GM19397 (cell line): ENCODE measurements around the gene TPO.
"Not testable (repeated sequence)": the region's sequence is repeated elsewhere in the genome, so short reads cannot be mapped to it uniquely, and the experiment has no call there.

Source experiments
- ATAC-seq: cut with Tn5 transposase; IDR thresholded peaks from one replicate; pipeline ENCODE4 v1.9.1; 2021; ENCODE audit warnings: mild to moderate bottlenecking, moderate library complexity; ENCODE audit not compliant: unreplicated experiment

Gene TPO

DNA sequence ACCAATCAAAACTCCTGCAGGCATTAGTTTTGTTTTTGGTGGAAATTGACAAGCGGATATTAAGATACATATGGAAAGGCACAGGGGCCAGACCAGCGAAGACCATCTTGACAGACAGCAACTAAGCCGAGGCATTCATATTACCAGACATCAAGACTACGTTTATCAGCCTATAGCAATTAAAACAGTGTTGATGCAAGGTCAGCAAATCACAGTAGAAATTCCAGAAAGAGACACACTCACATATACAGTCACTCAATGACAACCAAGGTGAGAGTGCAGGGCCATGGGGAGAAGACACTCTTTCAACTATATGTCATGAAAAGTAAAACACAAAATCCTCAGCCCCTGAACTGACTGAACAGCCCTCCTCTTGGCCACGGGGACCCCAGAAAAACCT lies 164.6 kb downstream of the TPO start:
- no peak for ATAC-seq

- not testable (repeated sequence) for ATAC-seq
Measured at GRCh38 chr2:1581257-1581964, 168.1 kb downstream of the TPO start.

DNA sequence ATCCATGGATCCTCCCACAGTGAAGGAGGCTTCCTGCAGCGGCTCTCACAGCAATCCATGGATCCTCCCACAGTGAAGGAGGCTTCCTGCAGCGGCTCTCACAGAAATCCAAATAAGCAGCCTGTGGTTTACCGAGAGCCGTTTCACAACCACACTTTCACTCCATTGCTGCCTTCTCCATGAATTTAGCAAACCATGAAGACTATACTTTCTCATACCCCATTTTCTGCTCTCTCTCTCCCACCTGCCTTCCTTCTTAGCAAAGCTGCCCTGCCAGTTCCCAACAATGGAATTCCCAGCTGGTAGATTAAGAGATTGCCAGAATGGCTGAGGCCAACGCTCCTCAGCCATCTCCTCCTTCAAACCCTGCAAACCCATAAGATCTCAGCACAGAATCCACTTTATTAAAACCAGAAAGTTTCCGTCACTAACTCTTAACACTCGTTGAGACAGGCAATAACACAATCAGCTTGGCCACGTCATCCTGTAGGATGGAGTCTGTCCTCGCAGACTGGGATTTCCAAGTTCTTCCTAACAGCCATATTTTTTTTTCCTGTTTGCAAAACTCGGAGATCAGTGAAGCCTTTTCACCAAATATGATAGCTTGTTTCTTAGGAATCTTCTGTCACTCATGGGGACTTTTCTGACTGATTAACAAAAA lies 168.8 kb downstream of the TPO start:
- no peak for ATAC-seq

- ATAC-seq = no peak
Measured at GRCh38 chr2:1582891-1583341, 169.7 kb downstream of the TPO start.

GRCh38 chr2:1584051-1584531 lies 170.8 kb downstream of the TPO start:
- no peak for ATAC-seq

DNA sequence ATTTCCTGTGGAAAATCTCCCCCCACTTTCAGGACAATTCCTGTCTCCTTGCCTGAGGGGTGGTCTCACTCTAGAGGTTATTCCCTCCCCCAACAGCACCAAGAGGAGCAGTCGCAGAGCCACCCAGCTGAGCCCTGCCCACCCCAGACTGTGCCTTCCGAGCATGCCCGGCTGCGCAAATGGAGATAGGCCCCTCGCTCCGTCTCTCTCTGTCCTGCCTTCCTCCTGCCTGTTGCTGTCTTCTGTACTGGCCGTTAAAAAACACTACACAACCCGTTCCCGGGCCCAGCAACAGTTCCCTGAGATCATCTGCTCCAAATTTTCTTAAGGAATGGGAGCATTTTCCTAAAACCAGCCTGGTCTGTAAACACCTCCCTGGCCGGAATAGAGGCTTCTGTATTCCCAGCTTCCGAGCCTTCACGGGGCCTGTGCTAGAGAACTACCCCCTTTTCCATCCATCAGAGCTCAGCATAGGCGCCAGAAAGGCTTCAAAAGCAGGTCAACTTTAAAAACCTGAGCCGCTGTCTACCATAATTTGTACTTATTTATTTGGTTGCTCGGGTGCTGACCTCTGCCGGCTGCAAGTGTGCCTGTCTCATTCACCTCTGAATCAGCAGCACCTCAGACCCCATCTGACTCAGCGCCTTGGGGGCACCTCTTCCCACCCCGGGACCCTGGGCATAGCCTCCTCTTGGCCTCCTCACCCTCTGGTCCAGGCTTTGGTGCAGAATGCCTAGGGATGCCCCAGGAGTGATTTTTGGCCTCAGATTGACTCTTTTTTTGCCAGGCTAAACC lies 171.6 kb downstream of the TPO start:
- ATAC-seq = no peak

GRCh38 chr2:1585635-1586034 lies 172.4 kb downstream of the TPO start:
- ATAC-seq = no peak

- no peak for ATAC-seq
Measured at GRCh38 chr2:1586251-1586922, 173.1 kb downstream of the TPO start.

DNA sequence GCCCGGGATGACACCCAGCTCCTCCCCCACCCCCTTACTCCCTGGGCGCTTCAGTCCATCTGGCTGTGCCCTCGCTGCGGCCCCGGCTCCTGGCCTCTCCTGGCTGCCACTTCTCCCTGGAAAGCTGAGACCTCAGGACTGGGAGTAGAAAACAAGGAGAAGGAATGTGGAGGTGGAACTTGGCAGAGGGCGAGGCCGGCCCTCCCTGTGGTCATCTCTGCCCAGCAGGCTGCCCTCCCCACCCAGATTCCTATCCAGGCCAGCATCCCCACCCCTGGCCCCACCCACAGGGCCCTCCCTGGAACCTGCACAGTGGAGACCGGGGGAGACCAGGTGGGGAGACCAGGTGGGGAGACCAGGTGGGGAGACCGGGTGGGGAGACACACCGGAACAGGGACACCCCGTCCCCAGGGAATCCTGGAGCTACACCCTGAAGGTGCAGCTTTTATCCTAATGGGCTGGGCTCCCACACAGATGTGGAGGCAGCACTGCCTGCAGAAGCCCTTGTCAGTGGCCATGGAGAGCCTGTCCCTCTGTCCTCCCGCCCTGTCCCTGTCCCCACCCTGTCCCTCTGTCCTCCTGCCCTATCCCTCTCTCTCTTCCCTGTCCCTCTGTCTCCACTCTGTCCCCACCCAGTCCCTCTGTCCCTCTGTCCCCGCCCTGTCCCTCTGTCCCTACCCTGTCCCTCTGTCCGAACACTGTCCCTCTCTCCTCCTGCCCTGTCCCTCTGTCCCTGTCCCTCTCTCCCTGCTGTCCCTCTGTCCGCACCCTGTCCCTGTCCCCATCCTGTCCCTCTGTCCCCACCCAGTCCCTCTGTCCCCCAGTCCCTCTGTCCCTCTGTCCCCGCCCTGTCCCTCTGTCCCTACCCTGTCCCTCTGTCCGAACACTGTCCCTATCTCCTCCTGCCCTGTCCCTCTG lies 173.9 kb downstream of the TPO start:
- ATAC-seq = no peak

- ATAC-seq = no peak
Measured at GRCh38 chr2:1588051-1588977, 175.1 kb downstream of the TPO start.

GRCh38 chr2:1588978-1589621 lies 175.8 kb downstream of the TPO start:
- ATAC-seq = no peak

DNA sequence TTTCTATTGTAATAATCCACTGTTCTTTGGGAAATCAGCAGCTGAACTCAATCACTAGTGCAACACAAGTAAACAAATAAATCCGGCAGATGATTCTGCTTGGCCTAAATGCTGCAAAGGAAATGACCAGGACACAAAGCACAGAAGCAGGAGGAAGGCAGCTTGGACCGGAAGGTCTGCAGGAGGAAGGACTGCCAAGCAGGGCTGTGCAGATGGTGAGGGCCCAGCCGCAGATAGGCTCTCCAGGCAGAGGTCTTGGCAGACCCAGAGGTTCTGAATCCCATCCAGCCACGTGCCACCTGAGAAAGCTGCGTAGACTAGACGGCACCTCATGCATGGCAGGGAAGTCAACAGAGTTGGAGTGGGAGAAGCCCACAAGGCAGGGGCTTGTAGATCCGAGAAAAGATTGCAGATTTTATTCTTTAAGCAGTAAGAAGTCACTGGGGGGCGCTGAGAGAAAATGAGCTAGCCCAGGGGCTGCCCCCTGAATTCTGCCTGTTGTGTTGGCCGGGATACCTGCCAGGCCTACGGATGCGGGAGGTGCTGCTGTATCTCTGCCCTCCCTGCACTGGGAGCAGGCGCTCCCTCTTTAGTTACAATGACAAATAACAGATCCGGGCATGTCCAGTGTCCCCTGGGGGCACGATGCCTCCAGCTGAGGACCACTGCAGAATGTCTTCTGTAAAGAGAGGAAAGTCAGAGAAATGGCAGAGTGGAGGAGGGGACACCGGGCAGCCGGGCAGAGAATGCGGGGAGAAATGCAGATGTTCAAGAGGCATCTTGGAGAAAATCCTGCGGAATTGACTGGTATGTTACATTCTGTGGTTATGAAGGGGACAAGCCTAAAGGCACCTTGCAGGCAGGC lies 177.6 kb downstream of the TPO start:
- ATAC-seq = no peak

DNA sequence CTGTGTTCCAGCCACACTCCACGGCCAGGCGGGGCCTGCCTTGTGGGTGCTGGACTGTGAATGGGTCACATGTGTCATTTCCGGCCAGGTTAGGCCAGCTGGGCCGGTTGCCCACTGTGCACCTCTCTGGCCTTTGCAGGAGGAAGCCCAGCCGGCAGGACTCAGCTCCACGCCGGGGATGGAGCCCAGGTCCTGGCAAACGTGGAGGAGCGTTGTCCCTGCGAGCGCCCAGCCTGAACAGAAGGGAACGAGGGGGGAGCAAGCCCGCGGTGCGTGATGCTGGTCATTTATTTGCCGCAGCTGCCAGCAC lies 178.2 kb downstream of the TPO start:
- ATAC-seq = no peak
